ENCODE measurements around the gene EPHA3.
A peak's percentile ranks its signal among the peaks of the same experiment; 100 is the strongest.

EPHA3 gene

GRCh38 chr3:89234620-89235019 is 127.2 kb downstream of the EPHA3 start:
- no peak for DNase-seq

GRCh38 chr3:89238846-89239245 is 131.4 kb downstream of the EPHA3 start:
- peak; percentile 24 for DNase-seq

DNA sequence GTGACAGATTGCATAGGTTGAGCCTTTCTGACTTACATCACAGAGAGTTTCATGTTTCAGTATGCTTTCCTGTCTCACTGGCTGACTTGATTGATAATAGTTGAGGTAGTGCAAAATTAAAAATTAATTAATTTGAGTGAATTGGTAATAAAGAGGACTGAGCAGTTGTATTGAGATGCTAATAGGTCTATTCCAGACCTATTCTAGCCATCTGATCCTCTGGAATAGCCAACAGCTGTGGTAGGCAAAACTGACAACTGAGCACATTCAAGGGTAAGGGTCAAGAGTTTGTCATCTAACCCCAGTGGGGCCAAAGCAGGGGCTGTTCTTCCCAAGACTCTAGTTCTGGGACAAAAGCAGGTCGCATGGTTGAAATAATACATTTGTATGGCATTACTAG is 132.4 kb downstream of the EPHA3 start:
- no peak for DNase-seq

DNA sequence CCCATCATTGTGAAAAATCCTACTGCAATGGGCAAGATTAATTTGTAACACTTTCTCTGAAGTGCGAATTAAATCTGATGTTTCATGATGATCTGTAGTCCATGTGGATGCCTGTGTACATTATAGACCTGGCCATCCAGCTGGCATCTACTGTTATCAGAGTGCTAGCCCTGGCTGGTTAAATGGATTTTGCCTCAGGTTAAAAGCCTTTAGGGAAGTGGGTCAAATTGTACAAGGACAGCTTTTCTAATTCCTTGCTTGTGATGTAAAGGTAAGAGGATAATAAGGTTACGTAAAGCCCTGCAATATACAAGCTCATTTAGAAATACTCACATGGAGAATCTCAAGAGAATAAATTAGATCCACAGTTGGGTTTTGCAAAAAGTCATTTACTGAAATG is 138.2 kb downstream of the EPHA3 start:
- no peak for DNase-seq

GRCh38 chr3:89246326-89246725 is 138.9 kb downstream of the EPHA3 start:
- no peak for DNase-seq

DNA sequence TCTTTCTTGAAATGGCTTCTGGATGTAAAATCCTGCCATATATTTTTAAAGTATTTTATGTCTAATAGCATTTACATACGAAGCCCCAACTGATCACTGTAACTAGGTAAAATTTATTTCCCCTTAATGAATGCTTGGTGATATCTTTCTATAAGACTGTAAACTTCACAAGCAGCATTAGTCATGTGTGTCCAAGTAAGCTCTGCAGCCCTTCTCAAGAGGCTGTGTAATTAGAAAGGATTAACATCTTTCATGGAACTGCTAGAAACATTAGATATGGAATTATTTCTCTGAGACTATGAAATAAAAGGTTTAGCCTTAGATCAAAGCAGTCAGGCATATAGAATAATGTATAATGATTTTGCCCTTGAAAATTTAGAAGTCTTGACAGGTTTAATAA is 143.3 kb downstream of the EPHA3 start:
- DNase-seq: no peak

DNA sequence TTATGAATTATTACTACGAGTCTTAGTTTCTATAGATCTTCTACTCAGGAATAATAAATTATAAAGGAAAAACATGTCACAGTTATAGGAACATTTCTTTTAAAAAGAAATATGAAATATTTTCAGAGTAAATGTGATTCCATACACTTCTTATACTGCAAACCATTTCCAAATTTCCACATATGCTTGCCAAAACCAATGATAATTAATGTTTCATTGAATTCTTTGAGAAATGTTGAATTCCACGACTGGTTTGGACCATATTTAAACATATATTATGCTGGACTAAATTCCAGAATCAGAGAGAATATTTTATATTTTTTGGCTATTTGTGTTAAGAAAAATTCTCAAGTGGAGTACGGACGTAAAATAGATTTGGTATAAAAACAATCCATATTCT is 144.6 kb downstream of the EPHA3 start:
- DNase-seq: no peak

DNA sequence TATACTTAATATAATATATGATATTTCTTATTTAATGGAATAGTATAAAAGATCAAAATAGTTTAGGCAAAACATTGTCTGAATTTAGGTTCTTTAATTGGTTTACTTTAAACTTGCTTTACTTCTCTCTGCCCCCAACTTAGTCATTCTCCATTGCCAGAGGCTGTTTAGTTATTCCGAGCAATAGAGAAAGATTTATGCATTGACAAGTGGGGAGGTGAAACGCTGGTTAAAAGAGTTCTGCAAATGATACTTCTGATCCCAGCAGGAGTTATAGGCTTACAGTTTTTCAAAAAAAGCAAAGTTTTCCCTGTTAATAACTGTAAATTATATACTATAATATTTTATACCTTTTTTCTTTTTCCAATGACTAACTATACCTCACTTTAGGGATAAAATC is 145.4 kb downstream of the EPHA3 start:
- no peak for DNase-seq

DNA sequence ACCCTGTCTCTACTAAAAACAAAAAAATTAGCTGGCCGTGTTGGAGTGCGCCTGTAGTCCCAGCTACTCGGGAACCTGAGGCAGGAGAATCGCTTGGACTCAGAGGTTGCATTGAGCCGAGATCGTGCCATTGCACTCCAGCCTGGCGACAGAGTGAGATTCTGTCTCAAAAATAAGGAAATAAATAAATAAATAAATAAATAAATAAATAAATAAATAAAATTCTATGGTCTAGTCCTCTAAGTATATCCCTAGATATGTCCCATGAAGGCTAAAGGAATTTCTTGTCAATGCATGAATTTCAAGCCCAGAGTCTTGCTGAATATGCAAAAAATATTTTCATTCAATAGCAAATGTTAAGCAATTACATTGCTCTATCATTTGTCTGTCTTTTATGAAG is 149.0 kb downstream of the EPHA3 start:
- DNase-seq: no peak

- DNase-seq: no peak
Measured at GRCh38 chr3:89256882-89257281, 149.5 kb downstream of the EPHA3 start.

GRCh38 chr3:89260721-89261120 is 153.3 kb downstream of the EPHA3 start:
- DNase-seq: no peak

DNA sequence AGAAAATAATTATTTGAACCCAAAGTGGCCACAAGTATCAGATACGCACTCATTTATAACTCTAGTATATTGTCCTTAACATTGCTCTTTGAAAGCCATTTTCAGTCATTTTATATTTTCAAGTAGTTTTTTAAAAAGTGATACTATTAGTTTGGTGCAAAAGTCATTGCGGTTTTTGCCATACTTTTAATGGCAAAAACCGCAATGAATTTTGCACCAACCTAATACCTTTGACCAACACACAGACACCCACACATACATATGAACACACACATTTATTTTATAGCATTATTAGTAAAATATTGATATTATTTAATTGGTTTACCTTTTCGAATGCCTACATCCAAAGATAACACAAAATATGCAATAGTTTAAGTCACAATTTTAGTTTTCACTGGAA is 154.3 kb downstream of the EPHA3 start:
- DNase-seq: no peak

GRCh38 chr3:89262309-89262929 is 155.0 kb downstream of the EPHA3 start:
- no peak for DNase-seq

DNA sequence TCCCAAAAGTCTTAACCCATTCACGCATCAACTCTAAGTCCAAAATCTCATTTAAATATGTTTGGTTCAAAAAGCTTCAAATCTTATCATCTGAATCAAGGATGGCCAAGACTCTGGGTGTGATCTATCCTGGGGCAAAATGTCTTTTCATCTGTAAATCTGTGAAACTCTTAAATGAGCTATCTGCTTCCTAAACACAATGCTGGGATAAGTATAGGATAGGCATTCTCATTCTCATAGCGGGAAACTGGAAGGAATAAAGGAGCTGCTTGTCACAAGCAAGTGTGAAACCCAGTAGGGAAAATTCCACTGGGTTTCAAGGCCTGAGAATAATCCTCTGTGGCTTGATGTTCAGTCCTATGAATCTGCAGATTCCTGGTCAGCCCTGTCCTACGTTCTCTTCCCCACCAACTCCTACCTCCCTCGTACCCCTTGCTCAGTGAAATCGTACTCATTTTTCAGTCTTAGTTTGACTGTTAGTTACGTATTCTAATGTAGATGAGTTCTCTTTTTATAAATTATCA is 156.7 kb downstream of the EPHA3 start:
- no peak for DNase-seq

DNA sequence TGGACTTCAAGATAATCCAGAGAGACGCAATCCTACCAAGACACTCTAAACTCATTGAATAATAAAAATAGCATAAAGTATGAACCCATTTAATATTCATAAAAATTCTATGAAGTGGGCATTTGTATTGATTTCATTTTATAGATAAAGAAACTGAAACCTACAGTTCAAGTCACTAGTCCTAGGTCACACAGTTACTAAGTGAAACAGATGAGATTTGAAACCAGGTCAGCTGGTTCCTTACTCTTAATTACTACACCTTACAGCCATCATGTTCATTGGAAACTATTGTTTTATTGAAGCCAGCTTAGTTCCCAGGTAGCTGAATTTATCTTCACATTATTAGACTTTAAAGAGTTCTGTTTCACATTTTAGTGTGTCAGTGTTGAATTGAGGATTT is 158.7 kb downstream of the EPHA3 start:
- no peak for DNase-seq

GRCh38 chr3:89268059-89268458 is 160.6 kb downstream of the EPHA3 start:
- no peak for DNase-seq

GRCh38 chr3:89270201-89270600 is 162.8 kb downstream of the EPHA3 start:
- no peak for DNase-seq

GRCh38 chr3:89275001-89275400 is 167.6 kb downstream of the EPHA3 start:
- DNase-seq: no peak

GRCh38 chr3:89276116-89276515 is 168.7 kb downstream of the EPHA3 start:
- no peak for DNase-seq

GRCh38 chr3:89278302-89279025 is 171.0 kb downstream of the EPHA3 start:
- no peak for DNase-seq

- DNase-seq: no peak
Measured at GRCh38 chr3:89280301-89280700, 172.9 kb downstream of the EPHA3 start.

DNA sequence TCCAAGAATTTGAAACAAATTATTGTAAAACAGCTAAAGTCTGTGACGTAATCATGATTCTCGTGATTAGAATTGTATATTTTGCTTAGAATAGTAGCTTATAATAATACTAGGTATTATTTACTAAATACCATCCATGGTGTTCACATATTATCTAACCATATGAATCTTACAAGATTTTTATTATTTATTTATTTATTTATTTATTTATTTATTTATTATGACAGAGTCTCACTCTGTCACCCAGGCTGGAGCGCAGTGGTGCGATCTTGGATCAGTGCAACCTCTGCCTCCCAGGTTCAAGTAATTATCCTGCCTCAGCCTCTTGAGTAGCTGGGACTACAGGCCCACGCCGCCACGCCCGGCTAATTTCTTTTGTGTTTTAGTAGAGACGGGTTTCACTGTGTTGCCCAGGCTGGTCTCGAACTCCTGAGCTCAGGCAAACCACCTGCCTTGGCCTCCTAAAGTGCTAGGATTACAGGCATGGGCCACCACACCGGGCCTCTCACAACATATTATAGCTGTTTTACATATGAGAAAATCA is 173.5 kb downstream of the EPHA3 start:
- no peak for DNase-seq

DNA sequence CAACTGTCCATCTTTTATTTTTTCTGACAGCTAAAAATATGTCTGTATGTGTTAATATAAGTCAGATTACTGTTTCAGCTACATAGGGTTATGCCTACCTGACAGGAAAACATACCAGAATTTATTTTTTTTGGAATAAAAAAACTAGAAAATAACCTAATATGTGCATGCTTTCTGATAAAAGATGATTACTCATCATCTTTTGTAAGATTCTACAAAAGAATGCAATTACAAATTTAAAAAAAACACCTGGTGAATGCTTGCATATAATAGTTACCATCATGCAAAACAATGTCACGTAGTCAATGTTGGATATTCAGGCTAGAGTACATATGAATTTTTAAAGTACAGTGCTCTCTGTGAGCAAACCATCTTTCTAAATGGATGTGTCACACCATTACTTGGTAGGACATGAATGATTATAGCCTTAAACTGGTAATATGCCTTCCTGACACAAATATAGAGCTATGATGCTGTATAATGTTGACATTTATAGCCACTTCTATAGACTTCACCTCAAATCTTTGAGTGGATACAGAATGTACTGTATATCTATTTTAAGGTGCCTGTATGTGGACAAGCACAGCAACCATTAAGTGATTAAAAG is 180.6 kb downstream of the EPHA3 start:
- DNase-seq: no peak

DNA sequence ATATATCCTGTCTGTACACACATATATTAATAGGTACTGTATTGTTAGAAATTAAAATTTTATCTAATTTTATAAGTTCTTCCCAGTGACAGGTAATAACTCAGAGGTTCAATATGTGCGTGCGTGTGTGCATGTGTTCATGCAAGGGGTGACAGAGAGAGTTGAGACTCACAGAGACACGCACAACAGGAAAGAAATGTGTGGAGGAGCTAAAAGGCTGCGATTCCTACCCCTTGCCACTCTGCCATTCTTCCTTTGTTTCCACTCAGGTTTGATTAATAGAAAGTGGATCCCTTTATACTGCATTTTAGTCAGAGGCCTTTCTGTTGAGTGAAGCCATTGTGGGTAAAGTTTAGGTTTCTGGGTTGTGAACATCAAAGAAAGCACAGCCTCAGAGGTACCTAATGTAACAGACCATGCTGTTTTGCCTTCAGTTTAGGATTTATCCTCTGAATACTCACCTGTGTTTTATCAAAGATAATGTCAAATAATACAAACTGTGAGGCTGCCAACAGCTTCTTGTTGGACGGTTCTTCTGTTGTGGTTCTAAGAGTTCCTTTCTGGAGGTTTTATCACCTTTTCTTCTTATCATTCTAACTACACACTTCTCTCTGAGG is 182.3 kb downstream of the EPHA3 start:
- no peak for DNase-seq

All from HCEC 1CT (cell line).